Stomach (tissue), 9 donors: ENCODE results near the gene PTPRK. TPM values are rescaled to one million over a fixed set of nuclear protein-coding genes. Genes with fewer than 3 reads are reported as not detected.

ENCODE experiments used
- DNase-seq, 2 donors: peaks; one replicate each; pipeline versions ENCODE4 v3.0.0 to v3.0.0-alpha.2; 2013 to 2019
- H3K27ac ChIP-seq, 5 donors: fragments of 200-600 bp in 4 of 5; sonication (generic) in 4 of 5; one replicate each; pipeline ENCODE4 v1.5.1; 2013 to 2019; ENCODE audit warnings: mild to moderate bottlenecking in 1 of 5, moderate library complexity in 1 of 5
- H3K27me3 ChIP-seq, 3 donors: fragments of 200-600 bp; sonication (generic); one replicate each; pipeline ENCODE4 v1.5.1; 2017 to 2019; ENCODE audit warnings: mixed run types in 1 of 3
- H3K36me3 ChIP-seq, 4 donors: fragments of 200-600 bp; sonication (generic); 1 replicate in 3 of 4; 2 replicates in 1 of 4; pipeline ENCODE4 v1.5.1; 2016 to 2019
- H3K4me1 ChIP-seq, 4 donors: fragments of 200-600 bp; sonication (generic); one replicate each; pipeline ENCODE4 v1.5.1; 2016 to 2019
- H3K4me3 ChIP-seq, 4 donors: fragments of 200-600 bp; sonication (generic) in 3 of 4; one replicate each; pipeline ENCODE4 v1.5.1; 2016 to 2019; ENCODE audit warnings: mild to moderate bottlenecking in 1 of 4
- H3K9me3 ChIP-seq, 4 donors: fragments of 200-600 bp; sonication (generic); one replicate each; pipeline ENCODE4 v1.5.1; 2016 to 2019
- EP300 ChIP-seq: sonication (generic); formaldehyde crosslinking; IDR thresholded peaks from one replicate; pipeline ENCODE4 v1.6.1; 2017; ENCODE audit warnings: antibody characterized with exemption
- POLR2A ChIP-seq, 4 donors: fragments of 450-650 bp; IDR thresholded peaks; one replicate each; pipeline ENCODE4 v1.6.1; 2016; ENCODE audit warnings: antibody characterized with exemption in 4 of 4, control low read depth in 2 of 4, mild to moderate bottlenecking in 1 of 4, moderate library complexity in 1 of 4
- POLR2AphosphoS5 ChIP-seq, 3 donors: sonication (generic); formaldehyde crosslinking; IDR thresholded peaks; one replicate each; pipeline ENCODE4 v1.6.1; 2016; ENCODE audit warnings: antibody characterized with exemption in 3 of 3
- WGBS, 5 donors: extraction: QIAGEN DNeasy Blood & Tissue Kit in 3 of 5; methylation state at CpG; one replicate each; pipeline versions ENCODE4 v1.1.5 to v1.1.7; 2013 to 2018; 5-methylcytosine and 5-hydroxymethylcytosine counted together
- intact Hi-C: fragments of 100-400 bp; cut with DNase I; formaldehyde crosslinking; loops from one replicate; pipeline ENCODE4 v1.15.1; 2023; ENCODE audit warnings: low total_unique reads
- polyA plus RNA-seq, 3 donors: library from polyadenylated mRNA; stranded (reverse); fragments of 200-250 nt; gene quantifications; one replicate each; pipeline ENCODE4 v1.2.3, GENCODE V29; 2013
- total RNA-seq, 5 donors: library from RNA; depleted of rRNA; stranded (reverse); fragments of >200 nt; gene quantifications; one replicate each; pipeline versions ENCODE4 v1.1.0 to v1.2.3, GENCODE V29; 2014 to 2016
- TF ChIP-seq, protein P1 (sequence below), 7 experiments: fragments of 450-650 bp in 4 of 7; fragments of 200-600 bp in 3 of 7; sonication (generic) in 3 of 7; IDR thresholded peaks; one replicate each; pipeline ENCODE4 v1.5.1; 2016 to 2019; ENCODE audit warnings: antibody characterized with exemption in 7 of 7, control low read depth in 2 of 7, mild to moderate bottlenecking in 1 of 7
- donor health status: healthy with polysubstance abuse.
- donor health status: Bipolar disorder and iron deficiency.
- donor health status: healthy.

PTPRK gene
- total and polyA plus RNA-seq, 8 donors: 7.0 to 644 (median 114) TPM

DNA sequence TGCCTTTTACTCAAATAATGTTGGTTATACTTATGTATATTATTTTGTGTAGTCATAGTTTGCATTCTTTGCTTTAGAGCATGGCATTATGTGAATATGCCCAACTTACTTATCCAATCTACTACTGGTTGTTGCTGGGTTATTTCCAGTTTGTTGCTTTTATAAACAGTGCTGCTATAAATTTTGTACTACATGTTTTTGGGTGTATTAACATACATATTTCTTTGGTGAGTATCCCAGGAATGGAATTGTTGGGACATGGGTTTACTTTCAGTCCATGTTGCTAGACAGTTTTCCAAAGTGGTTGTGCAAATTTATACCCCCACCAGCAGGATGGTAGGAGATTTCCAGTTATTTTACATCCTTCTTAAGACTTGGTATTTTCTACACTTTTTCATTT is 462.5 kb downstream of the PTPRK start:
- H3K4me1 ChIP-seq: peaks cover 0 to 10% (median 0%) of the 10 kb centered on the region in 4 donors
- H3K27me3 ChIP-seq: no peaks in the 10 kb centered on the region
- intact Hi-C loops: no loop called here

DNA sequence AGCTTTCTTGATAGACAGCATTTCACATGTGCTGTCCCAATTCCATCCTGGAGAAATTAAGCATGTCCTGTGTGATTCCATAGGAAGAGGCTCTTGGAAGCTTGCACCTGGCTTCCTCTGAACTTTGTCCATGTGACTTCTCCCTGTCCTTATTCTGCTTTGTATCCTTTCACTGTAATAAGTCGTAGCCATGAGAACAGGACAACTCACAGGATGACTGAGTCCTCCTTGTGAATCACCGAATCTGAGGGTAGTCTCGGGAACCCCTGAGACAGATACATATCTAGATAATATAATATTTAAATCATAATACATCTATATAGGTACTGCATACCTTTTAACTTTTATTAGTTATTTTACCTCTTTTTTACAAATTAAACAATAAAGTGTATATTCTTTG is 462.9 kb downstream of the PTPRK start:
- Histone ChIP-seq H3K9me3 (no peaks in the 10 kb centered on the region), H3K36me3 (peaks cover 0 to 24% (median 19%) of the 10 kb centered on the region in 4 donors), H3K27ac (no peak overlapping the region), H3K4me3 (no peak overlapping the region), H3K27me3 (no peaks in the 10 kb centered on the region), H3K4me1 (peaks cover 0 to 7% (median 0%) of the 10 kb centered on the region in 4 donors)
- 95 to 97% (median 95%) methylated on average over 3 of the region's 3 CpGs for WGBS, 5 donors
- TF ChIP-seq POLR2A (IDR thresholded peaks at IDR 0.05) (no peak), POLR2AphosphoS5 (IDR thresholded peaks at IDR 0.05) (no peak), EP300 (no peak)
- intact Hi-C loops: no loop called here
- no peak for DNase-seq

More for the DNA sequence above, 462.5 kb downstream of the PTPRK start:
- DNase-seq: no peak
- Histone ChIP-seq H3K4me3 (no peak overlapping the region), H3K36me3 (peaks cover 0 to 24% (median 19%) of the 10 kb centered on the region in 4 donors), H3K27ac (no peak overlapping the region), H3K9me3 (no peaks in the 10 kb centered on the region)
- TF ChIP-seq EP300 (no peak), POLR2A (IDR thresholded peaks at IDR 0.05) (no peak), POLR2AphosphoS5 (IDR thresholded peaks at IDR 0.05) (no peak)
- TF ChIP-seq, protein P1, sequence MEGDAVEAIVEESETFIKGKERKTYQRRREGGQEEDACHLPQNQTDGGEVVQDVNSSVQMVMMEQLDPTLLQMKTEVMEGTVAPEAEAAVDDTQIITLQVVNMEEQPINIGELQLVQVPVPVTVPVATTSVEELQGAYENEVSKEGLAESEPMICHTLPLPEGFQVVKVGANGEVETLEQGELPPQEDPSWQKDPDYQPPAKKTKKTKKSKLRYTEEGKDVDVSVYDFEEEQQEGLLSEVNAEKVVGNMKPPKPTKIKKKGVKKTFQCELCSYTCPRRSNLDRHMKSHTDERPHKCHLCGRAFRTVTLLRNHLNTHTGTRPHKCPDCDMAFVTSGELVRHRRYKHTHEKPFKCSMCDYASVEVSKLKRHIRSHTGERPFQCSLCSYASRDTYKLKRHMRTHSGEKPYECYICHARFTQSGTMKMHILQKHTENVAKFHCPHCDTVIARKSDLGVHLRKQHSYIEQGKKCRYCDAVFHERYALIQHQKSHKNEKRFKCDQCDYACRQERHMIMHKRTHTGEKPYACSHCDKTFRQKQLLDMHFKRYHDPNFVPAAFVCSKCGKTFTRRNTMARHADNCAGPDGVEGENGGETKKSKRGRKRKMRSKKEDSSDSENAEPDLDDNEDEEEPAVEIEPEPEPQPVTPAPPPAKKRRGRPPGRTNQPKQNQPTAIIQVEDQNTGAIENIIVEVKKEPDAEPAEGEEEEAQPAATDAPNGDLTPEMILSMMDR (IDR thresholded peaks at IDR 0.05): no peak

DNA sequence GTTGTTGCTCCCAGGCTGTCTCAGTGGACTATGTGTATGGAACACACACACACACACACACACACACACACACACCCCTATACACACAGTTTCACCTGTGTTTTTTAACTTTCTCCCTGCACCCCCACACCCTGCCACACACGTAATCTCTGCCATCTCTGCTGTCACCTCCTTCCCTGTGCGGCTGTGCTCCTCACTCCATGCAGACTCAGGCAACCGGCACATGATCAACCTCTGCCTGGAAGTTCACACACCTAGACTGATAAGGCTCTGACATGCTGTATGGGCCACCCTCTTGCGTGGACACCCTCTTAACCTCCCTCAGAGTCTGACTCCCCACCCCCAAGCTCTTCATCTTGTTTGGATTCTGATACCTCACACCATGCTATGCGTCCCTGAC is 467.3 kb downstream of the PTPRK start:
- H3K4me1 ChIP-seq: no peaks in the 10 kb centered on the region
- peaks cover 0 to 20% (median 13%) of the 10 kb centered on the region in 4 donors for H3K36me3 ChIP-seq
- 96 to 98% (median 97%) methylated on average over 5 of the region's 5 CpGs for WGBS, 5 donors
- intact Hi-C loops: no loop called here
- H3K27me3 ChIP-seq: no peaks in the 10 kb centered on the region
- no peak overlapping the region for H3K4me3 ChIP-seq
- H3K9me3 ChIP-seq: no peaks in the 10 kb centered on the region
- TF ChIP-seq POLR2AphosphoS5 (IDR thresholded peaks at IDR 0.05) (no peak), EP300 (no peak), POLR2A (IDR thresholded peaks at IDR 0.05) (no peak)
- TF ChIP-seq, protein P1 (IDR thresholded peaks at IDR 0.05): no peak
- no peak overlapping the region for H3K27ac ChIP-seq
- no peak for DNase-seq

DNA sequence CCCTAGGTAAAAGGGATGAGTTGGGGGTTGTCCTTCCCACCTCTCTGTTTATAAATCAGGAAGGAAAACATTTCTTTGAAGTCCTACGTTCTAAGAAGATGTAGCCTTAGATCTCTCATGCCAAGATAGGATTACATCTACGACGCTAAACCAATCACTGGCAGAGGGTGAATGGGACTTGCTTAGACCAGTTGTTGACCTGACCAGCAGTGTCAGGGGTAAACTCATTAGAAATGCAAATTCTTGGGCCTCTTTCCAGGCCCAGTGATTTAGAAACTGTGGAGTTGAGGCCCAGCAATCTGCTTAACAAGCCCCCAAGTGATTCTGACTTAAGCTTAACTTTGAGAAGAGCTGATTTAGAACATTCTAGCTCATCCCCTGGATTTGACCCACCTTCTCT is 472.4 kb downstream of the PTPRK start:
- Histone ChIP-seq H3K9me3 (no peaks in the 10 kb centered on the region), H3K27ac (no peak overlapping the region), H3K4me3 (no peak overlapping the region), H3K36me3 (peaks cover 0 to 5% (median 3%) of the 10 kb centered on the region in 4 donors), H3K27me3 (no peaks in the 10 kb centered on the region), H3K4me1 (no peaks in the 10 kb centered on the region)
- 79 to 93% (median 90%) methylated on average over 3 of the region's 3 CpGs for WGBS, 5 donors
- no peak for TF ChIP-seq POLR2A (IDR thresholded peaks at IDR 0.05)
- TF ChIP-seq, protein P1 (IDR thresholded peaks at IDR 0.05): no peak
- no peak for TF ChIP-seq EP300
- TF ChIP-seq POLR2AphosphoS5 (IDR thresholded peaks at IDR 0.05): no peak
- DNase-seq: no peak
- intact Hi-C loops: no loop called here

DNA sequence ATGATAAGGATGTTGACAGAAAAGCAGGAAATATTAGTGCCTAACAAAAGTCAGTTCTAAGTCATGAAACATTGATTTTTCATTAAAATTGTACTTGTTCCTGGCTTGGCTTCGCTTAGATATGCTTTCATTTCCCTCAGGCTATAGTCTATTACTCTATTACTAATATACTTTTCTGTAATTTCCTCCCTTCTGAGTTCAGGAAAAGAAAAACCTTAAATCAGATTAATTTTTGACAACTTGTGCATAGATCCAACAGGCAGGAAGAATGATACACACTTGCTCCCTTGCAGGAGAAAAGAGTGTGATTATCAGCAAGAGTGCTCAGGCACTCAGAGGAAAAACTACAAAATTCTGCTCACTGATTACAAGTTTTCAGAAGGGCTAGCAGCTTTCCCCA is 474.4 kb downstream of the PTPRK start:
- intact Hi-C loops: no loop called here
- H3K27me3 ChIP-seq: no peaks in the 10 kb centered on the region
- H3K27ac ChIP-seq: no peak overlapping the region
- peaks cover 0 to 5% (median 3%) of the 10 kb centered on the region in 4 donors for H3K36me3 ChIP-seq
- no peak for TF ChIP-seq POLR2A (IDR thresholded peaks at IDR 0.05)
- no peak for TF ChIP-seq EP300
- TF ChIP-seq POLR2AphosphoS5 (IDR thresholded peaks at IDR 0.05): no peak
- TF ChIP-seq, protein P1 (IDR thresholded peaks at IDR 0.05): no peak
- no peak for DNase-seq
- 58 to 69% (median 66%) methylated on average over 1 of the region's 1 CpG for WGBS, 5 donors
- no peak overlapping the region for H3K4me3 ChIP-seq
- no peaks in the 10 kb centered on the region for H3K4me1 ChIP-seq
- no peaks in the 10 kb centered on the region for H3K9me3 ChIP-seq
